Measurements from ENCODE around the gene MTTP.
A peak's percentile ranks its signal among the peaks of the same experiment; 100 is the strongest.

MTTP gene

GRCh38 chr4:99593781-99594641 is 19.4 kb downstream of the MTTP start:
- no peak for DNase-seq

- no peak for DNase-seq
These were observed 20.2 kb downstream of the MTTP start for GRCh38 chr4:99594818-99595217.

DNA sequence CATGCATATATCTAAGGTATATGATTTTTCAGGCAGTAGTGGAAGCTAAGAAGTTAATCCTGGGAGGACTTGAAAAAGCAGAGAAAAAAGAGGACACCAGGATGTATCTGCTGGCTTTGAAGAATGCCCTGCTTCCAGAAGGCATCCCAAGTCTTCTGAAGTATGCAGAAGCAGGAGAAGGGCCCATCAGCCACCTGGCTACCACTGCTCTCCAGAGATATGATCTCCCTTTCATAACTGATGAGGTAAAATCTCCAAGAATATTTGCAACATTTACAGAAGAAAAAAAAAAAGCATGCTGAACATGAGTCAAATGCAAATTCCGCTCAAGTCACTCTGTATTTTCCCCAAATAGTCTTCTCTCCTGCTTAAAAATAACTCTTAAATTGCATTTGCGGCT is 32.1 kb downstream of the MTTP start:
- no peak for DNase-seq

DNA sequence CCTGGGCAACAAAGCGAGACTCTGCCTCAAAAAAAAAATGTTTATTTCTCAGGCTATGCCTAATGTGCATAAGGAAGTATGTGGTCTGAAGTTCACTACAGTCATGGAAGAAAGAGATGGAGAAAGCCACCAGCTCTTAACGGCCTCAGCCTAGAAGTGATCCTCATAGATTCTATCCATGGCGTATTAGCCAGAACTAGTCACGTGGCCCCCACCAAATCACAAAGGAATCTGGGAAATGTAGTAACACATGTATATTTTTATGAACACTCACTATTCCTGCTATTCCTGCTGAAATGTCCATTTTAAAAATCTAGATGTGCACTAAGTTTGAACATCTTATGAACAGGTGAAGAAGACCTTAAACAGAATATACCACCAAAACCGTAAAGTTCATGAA is 33.8 kb downstream of the MTTP start:
- DNase-seq = no peak

GRCh38 chr4:99610605-99611175 is 36.1 kb downstream of the MTTP start:
- DNase-seq = no peak

DNA sequence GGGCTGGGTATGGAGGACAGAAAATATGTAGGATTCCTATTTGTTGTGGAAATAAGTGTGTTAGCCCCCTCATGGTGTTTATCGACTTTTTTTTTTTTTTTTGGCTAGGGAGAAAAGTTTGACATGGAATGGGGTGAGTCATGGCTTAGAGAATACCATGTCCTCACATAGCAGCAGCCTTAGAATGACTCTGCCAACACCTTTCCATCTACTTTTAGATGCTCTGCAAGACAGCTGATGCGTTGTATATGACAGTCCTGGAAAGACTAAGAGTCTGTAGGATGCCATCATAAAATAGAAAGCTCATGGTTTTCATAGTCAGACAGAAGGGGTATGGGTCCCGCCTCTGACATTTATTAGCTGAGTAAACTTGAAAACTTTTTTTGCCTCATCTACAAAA is 37.7 kb downstream of the MTTP start:
- DNase-seq = no peak

GRCh38 chr4:99612704-99613103 is 38.1 kb downstream of the MTTP start:
- no peak for DNase-seq

- DNase-seq = peak in 1 of 3 donors; percentile 1
These were observed 39.9 kb downstream of the MTTP start for GRCh38 chr4:99614491-99614890.

- DNase-seq = no peak
These were observed 40.7 kb downstream of the MTTP start for GRCh38 chr4:99615170-99615820.

DNA sequence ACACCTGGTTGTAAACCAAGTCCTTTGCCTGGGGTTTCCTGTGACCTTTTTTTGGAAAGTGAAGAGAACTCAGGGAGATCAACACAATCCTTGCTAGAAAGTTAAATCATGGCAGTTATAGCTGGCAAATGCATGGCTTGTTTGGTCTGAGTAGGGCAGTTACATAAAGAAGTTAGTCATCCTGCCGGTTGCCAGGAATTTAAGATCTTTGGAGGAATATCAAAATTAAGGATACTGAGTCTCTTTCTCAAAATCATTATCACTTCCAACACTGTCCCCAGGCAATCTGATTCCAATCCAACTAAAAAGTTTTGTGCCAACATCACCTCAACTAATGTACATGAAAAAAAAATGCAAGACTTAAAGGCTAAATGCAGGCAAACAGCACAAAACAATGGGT is 42.8 kb downstream of the MTTP start:
- DNase-seq = no peak

DNA sequence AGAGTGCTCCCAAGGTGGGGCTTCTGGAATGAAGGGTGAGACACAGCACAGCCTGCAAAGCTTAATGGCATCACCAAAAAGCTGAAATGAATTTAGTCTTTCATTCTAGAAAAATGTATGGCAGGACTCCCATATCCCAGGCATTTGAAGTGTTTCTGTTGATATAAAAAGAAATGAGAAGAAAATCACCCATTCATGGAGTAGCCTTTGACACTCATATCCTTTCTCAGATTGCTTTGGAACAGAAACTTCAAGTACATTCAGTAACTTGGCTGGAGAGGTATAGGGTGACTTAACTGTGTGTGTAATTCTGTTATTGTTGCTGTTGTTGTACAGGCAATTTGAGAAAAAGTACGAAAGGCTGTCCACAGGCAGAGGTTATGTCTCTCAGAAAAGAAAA is 47.7 kb downstream of the MTTP start:
- no peak for DNase-seq

- DNase-seq = peak; percentile 29 to 55 (median 35)
These were observed 49.6 kb downstream of the MTTP start for GRCh38 chr4:99624141-99624719.

GRCh38 chr4:99625369-99625768 is 50.7 kb downstream of the MTTP start:
- DNase-seq = no peak

- DNase-seq = no peak
These were observed 53.4 kb downstream of the MTTP start for GRCh38 chr4:99628040-99628439.

DNA sequence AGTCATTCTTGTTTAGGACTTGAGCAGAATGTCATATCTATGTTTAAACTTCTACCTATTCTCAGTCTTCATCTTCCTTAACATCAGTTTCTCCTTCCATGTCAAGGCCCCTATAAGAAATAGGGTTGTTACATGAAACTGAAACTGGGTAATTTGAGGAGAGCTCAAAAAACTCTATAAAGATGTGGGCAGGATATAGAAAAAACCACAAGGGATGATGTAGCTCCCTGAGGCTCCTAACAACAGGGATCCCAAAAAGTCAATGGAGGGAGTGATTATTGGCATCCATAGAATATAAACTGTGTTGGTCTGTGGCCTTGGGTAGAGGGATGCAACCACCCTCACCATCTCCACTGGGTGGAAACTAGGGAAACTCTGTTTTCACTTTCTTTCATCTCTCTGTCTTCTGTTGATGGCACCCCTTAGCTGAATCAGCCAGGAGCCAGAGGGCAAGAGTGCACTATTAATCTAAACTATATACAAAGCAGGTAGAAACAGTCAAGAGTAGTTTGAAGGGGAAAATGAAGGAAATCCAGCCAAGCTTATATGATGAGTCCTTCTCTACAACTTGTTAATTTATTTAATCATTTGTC is 55.4 kb downstream of the MTTP start:
- no peak for DNase-seq

GRCh38 chr4:99630857-99631360 is 56.3 kb downstream of the MTTP start:
- DNase-seq = no peak

DNA sequence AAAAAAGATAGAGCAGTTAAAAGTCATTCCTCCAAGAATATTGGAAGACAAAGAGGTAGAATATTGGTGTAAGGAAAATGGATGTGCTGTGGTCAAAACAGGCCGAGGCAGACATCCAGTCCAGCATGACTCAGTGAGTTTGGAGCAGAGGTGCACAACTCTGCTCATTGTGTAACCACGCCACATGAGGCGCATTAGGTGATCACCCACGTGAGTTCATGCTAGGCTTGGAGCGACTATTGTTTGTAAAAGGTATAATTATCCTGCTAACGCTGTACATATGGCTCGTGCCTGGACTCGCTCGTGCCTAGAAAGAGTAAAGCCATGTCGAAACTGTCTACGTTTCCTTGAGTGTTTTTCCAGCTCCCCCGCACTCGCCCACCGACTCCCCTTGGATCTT is 59.1 kb downstream of the MTTP start:
- no peak for DNase-seq

DNA sequence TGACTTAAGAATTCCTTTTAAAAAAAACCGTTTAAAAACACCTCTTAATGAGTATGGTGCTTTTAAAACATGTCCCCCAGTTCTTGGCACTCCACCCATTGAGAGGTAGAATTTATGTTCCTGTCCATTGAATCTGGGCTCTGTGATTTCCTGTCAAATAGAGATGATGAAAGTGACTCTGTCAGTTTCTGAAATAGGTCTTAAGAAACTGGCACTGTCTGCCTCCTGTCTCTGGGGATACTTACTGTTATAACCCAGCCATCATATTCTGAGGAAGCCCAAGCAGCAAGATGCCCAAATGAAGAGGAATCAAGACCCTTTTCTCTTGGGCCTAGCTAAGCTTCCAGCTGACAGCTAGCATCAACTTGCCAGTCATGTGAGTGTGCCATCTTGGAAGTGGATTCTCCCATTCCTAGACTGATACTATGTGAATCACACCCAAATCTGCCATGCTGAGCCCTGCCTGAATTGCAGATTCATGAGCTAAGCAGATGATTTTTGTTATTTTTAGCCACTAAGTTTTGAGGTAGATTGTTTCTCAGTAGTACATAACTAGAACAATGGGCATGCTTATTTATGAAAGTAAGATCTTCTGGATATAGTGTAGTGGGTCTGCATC is 60.2 kb downstream of the MTTP start:
- DNase-seq = no peak

- DNase-seq = no peak
These were observed 61.0 kb downstream of the MTTP start for GRCh38 chr4:99635601-99636000.

GRCh38 chr4:99636422-99636821 is 61.8 kb downstream of the MTTP start:
- DNase-seq = no peak

DNA sequence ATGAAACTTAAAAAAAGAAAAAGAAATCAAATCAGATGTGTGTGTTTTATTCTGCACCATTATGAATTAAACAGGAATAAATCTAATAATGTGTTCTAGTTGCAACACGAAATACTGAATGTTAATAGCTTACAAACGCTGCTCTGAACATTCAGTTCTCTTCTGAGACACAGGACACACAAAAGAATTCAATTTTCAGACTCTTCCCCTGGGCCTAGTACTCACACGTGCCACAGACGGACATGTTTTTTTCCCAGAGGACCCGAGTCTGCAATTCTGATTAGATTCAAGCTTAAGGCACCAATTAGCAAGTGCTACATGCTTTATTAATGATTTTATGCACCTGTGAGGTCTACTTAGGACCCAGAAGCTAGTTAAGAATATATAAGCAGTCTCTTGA is 62.5 kb downstream of the MTTP start:
- DNase-seq = no peak

- DNase-seq = no peak
These were observed 66.1 kb downstream of the MTTP start for GRCh38 chr4:99640676-99641075.
